H1 (cell line): Measurements from ENCODE around the gene LMAN1L. TPM values are rescaled to one million over a fixed set of nuclear protein-coding genes. Genes with fewer than 3 reads are reported as not detected.

Experiments used
- CTCF ChIA-PET: fragments of 300-600 bp; sonication (Branson Sonifier 250); formaldehyde crosslinking; loops from one replicate; lab custom pipeline; 2021; ENCODE audit not compliant: partially characterized antibody; lab: Charles Lee
- POLR2A ChIA-PET: fragments of 300-600 bp; sonication (Branson Sonifier 250); formaldehyde crosslinking; loops from one replicate; lab custom pipeline; 2021; ENCODE audit warnings: inconsistent platforms; ENCODE audit not compliant: partially characterized antibody; lab: Charles Lee
- DNase-seq, 2 experiments: peaks; one replicate each; pipeline versions ENCODE4 v3.0.0 to v3.0.0-alpha.2; 2010 to 2022; ENCODE audit warnings: low spot score in 2 of 2, low read depth in 1 of 2, mixed read lengths in 1 of 2
- FAIRE-seq: peaks from 2 replicates; lab custom pipeline; 2011; peaks lifted over from hg19 to GRCh38; lab: Jason Lieb, UNC
- H2AFZ ChIP-seq: 2 replicates; pipeline ENCODE4 v1.8.1; 2012; ENCODE audit warnings: low read length, inconsistent platforms
- H2AK5ac ChIP-seq: 2 replicates; pipeline ENCODE4 v1.6.1; 2013; ENCODE audit warnings: low read depth, low read length
- H2BK120ac ChIP-seq: replicated peaks from 2 replicates; pipeline ENCODE3; 2013; ENCODE audit warnings: low read depth, low read length, inconsistent platforms
- H2BK12ac ChIP-seq: 2 replicates; pipeline ENCODE4 v1.6.1; 2013; ENCODE audit warnings: low read depth, low read length
- H2BK15ac ChIP-seq: 2 replicates; pipeline ENCODE4 v1.6.1; 2013; ENCODE audit warnings: low read length
- H2BK20ac ChIP-seq: 2 replicates; pipeline ENCODE4 v1.6.1; 2013; ENCODE audit warnings: low read length
- H2BK5ac ChIP-seq: 2 replicates; pipeline ENCODE4 v1.6.1; 2013; ENCODE audit warnings: low read depth, low read length
- H3K14ac ChIP-seq: 2 replicates; pipeline ENCODE4 v1.6.1; 2013; ENCODE audit warnings: inconsistent platforms; ENCODE audit not compliant: insufficient read length
- H3K18ac ChIP-seq: 2 replicates; pipeline ENCODE4 v1.6.1; 2013; ENCODE audit warnings: low read length; ENCODE audit errors: extremely low read depth
- H3K23ac ChIP-seq: 2 replicates; pipeline ENCODE4 v1.6.1; 2013; ENCODE audit warnings: inconsistent platforms; ENCODE audit not compliant: insufficient read length
- H3K23me2 ChIP-seq: 2 replicates; pipeline ENCODE4 v1.6.1; 2013; ENCODE audit warnings: low read depth, low read length
- H3K27ac ChIP-seq: 2 replicates; pipeline ENCODE4 v1.6.1; 2011; ENCODE audit warnings: low read depth, low read length, inconsistent platforms
- H3K27me3 ChIP-seq, 4 experiments: replicated peaks in 1 of 4; 1 replicate in 1 of 4; 2 replicates in 3 of 4; pipeline versions ENCODE4 v1.6.1 to v1.8.1; 2011 to 2013; ENCODE audit warnings: low read length in 3 of 4, mild to moderate bottlenecking in 3 of 4, inconsistent platforms in 2 of 4, mixed read lengths in 2 of 4, moderate library complexity in 1 of 4; ENCODE audit not compliant: control insufficient read depth in 3 of 4, insufficient read depth in 3 of 4; ENCODE audit errors: extremely low read depth in 1 of 4
- H3K36me3 ChIP-seq, 4 experiments: 2 replicates each; pipeline versions ENCODE4 v1.6.1 to v1.8.1; 2011 to 2013; ENCODE audit warnings: mild to moderate bottlenecking in 4 of 4, low read length in 3 of 4, moderate library complexity in 2 of 4, control low read depth in 1 of 4, inconsistent platforms in 1 of 4; ENCODE audit not compliant: insufficient read depth in 4 of 4, control insufficient read depth in 2 of 4
- H3K4ac ChIP-seq: replicated peaks from 2 replicates; pipeline ENCODE3; 2013; ENCODE audit warnings: low read length, low read depth, mixed read lengths, inconsistent platforms; ENCODE audit not compliant: insufficient read length
- H3K4me1 ChIP-seq, 4 experiments: replicated peaks in 1 of 4; 1 replicate in 1 of 4; 2 replicates in 3 of 4; pipeline versions ENCODE4 v1.6.1 to v1.8.1; 2011 to 2013; ENCODE audit warnings: low read length in 3 of 4, inconsistent platforms in 2 of 4, mixed read lengths in 1 of 4; ENCODE audit not compliant: insufficient read depth in 4 of 4, control insufficient read depth in 3 of 4
- H3K4me2 ChIP-seq, 2 experiments: 2 replicates each; pipeline versions ENCODE4 v1.6.1 to v1.8.1; 2011 to 2013; ENCODE audit warnings: low read depth in 2 of 2, low read length in 2 of 2, control low read depth in 1 of 2, inconsistent platforms in 1 of 2, mild to moderate bottlenecking in 1 of 2; ENCODE audit not compliant: insufficient read depth in 1 of 2
- H3K4me3 ChIP-seq, 4 experiments: fragments of 200-600, 300-600 bp in 1 of 4; sonication (generic), shearing (Covaris generic), sonication (Bioruptor Twin) in 1 of 4; 2 replicates each; pipeline versions ENCODE4 v1.5.1 to v1.8.1; 2011 to 2016; ENCODE audit warnings: low read length in 4 of 4, low read depth in 3 of 4, control low read depth in 2 of 4, inconsistent platforms in 2 of 4, mild to moderate bottlenecking in 2 of 4, mixed read lengths in 1 of 4, moderate library complexity in 1 of 4; ENCODE audit not compliant: insufficient read depth in 2 of 4; ENCODE audit errors: extremely low read depth in 1 of 4
- H3K56ac ChIP-seq: replicated peaks from 2 replicates; pipeline ENCODE3; 2013; ENCODE audit warnings: low read depth, mild to moderate bottlenecking, mixed read lengths, low read length, inconsistent platforms; ENCODE audit not compliant: insufficient read length
- H3K79me1 ChIP-seq: 2 replicates; pipeline ENCODE4 v1.6.1; 2013; ENCODE audit warnings: low read depth, low read length, control low read depth
- H3K79me2 ChIP-seq, 2 experiments: 2 replicates each; pipeline versions ENCODE4 v1.6.1 to v1.8.1; 2012 to 2013; ENCODE audit warnings: low read length in 2 of 2, mild to moderate bottlenecking in 2 of 2, inconsistent platforms in 1 of 2; ENCODE audit not compliant: insufficient read depth in 2 of 2, control insufficient read depth in 1 of 2
- H3K9ac ChIP-seq, 4 experiments: replicated peaks in 1 of 4; 1 replicate in 1 of 4; 2 replicates in 3 of 4; pipeline versions ENCODE4 v1.6.1 to v1.8.1; 2011 to 2013; ENCODE audit warnings: low read depth in 3 of 4, low read length in 3 of 4, control low read depth in 2 of 4, mild to moderate bottlenecking in 2 of 4, moderate library complexity in 2 of 4, inconsistent platforms in 1 of 4; ENCODE audit errors: extremely low read depth in 1 of 4
- H3K9me3 ChIP-seq, 2 experiments: 2 replicates each; pipeline versions ENCODE4 v1.6.1 to v1.8.1; 2012 to 2013; ENCODE audit warnings: mild to moderate bottlenecking in 2 of 2, moderate library complexity in 2 of 2, control low read depth in 1 of 2, inconsistent platforms in 1 of 2, low read depth in 1 of 2, low read length in 1 of 2, mixed read lengths in 1 of 2; ENCODE audit not compliant: insufficient read depth in 2 of 2
- H4K20me1 ChIP-seq, 2 experiments: replicated peaks in 1 of 2; 2 replicates each; pipeline versions ENCODE3 to v1.8.1; 2011 to 2013; ENCODE audit warnings: inconsistent platforms in 2 of 2, low read length in 2 of 2, mild to moderate bottlenecking in 1 of 2; ENCODE audit not compliant: insufficient read depth in 2 of 2, control insufficient read depth in 1 of 2
- H4K5ac ChIP-seq: 2 replicates; pipeline ENCODE4 v1.6.1; 2013; ENCODE audit warnings: low read length, low read depth, mixed read lengths, inconsistent platforms; ENCODE audit not compliant: insufficient read length
- H4K8ac ChIP-seq: 2 replicates; pipeline ENCODE4 v1.8.0; 2013; ENCODE audit warnings: mild to moderate bottlenecking, moderate library complexity, low read length, inconsistent platforms; ENCODE audit not compliant: insufficient read depth; ENCODE audit errors: extremely low read depth
- H4K91ac ChIP-seq: replicated peaks from 2 replicates; pipeline ENCODE3; 2013; ENCODE audit warnings: low read length, mixed read lengths, inconsistent platforms; ENCODE audit not compliant: insufficient read length
- CTBP2 ChIP-seq: IDR thresholded peaks from 2 replicates; pipeline ENCODE4 v1.7.0; 2011; ENCODE audit warnings: borderline replicate concordance, mild to moderate bottlenecking, moderate library complexity, mixed read lengths, low read length; ENCODE audit not compliant: insufficient read depth, insufficient read length
- CTCF ChIP-seq, 3 experiments: IDR thresholded peaks; 1 replicate in 2 of 3; 2 replicates in 1 of 3; pipeline versions ENCODE4 v1.5.1 to v1.6.1; 2011; ENCODE audit warnings: low read length in 3 of 3, mild to moderate bottlenecking in 3 of 3, inconsistent platforms in 2 of 3, low read depth in 1 of 3, moderate library complexity in 1 of 3; ENCODE audit not compliant: insufficient read depth in 1 of 3; ENCODE audit errors: control extremely low read depth in 1 of 3
- GTF2F1 ChIP-seq: IDR thresholded peaks from 2 replicates; pipeline ENCODE4 v1.6.1; 2012; ENCODE audit warnings: low read depth, low read length, improper control_type of control experiment, borderline replicate concordance
- JUN ChIP-seq: IDR thresholded peaks from 2 replicates; pipeline ENCODE4 v1.6.1; 2011; ENCODE audit warnings: low read depth, mild to moderate bottlenecking, improper control_type of control experiment, low read length
- KDM1A ChIP-seq: fragments of 200-600, 300-600 bp; sonication (generic); IDR thresholded peaks from 2 replicates; pipeline ENCODE4 v1.7.1; 2016; ENCODE audit warnings: mild to moderate bottlenecking, low read length, borderline replicate concordance
- RBBP5 ChIP-seq: IDR thresholded peaks from 2 replicates; pipeline ENCODE4 v1.7.1; 2012; ENCODE audit warnings: low read depth, mild to moderate bottlenecking, inconsistent platforms, low read length, moderate library complexity, borderline replicate concordance
- SP2 ChIP-seq: IDR thresholded peaks from 2 replicates; pipeline ENCODE4 v1.6.1; 2012; ENCODE audit warnings: mild to moderate bottlenecking, low read length, inconsistent platforms
- TCF12 ChIP-seq: IDR thresholded peaks from 2 replicates; pipeline ENCODE4 v1.6.1; 2011; ENCODE audit warnings: low read depth, mild to moderate bottlenecking, low read length
- USF2 ChIP-seq: IDR thresholded peaks from 2 replicates; pipeline ENCODE4 v1.6.1; 2011; ENCODE audit warnings: low read length, improper control_type of control experiment
- WGBS, 2 experiments: shearing (Covaris generic) in 1 of 2; methylation state at CpG; one replicate each; pipeline versions ENCODE4 v1.1.6 to v1.1.7; 2013 to 2015; ENCODE audit warnings: low lambda C conversion rate in 2 of 2, mixed read lengths in 2 of 2, inconsistent platforms in 1 of 2, low coverage in 1 of 2, missing lambda C conversion rate in 1 of 2; ENCODE audit not compliant: insufficient replicate concordance in 2 of 2, insufficient coverage in 1 of 2, insufficient read length in 1 of 2; ENCODE audit errors: extremely low coverage in 1 of 2, missing lambda C conversion rate in 1 of 2; 5-methylcytosine and 5-hydroxymethylcytosine counted together
- polyA plus RNA-seq, 7 experiments: library from polyadenylated mRNA; depleted of rRNA in 3 of 7; stranded (reverse) in 5 of 7; unstranded in 2 of 7; fragments of >200 nt in 5 of 7; fragments of 200-250 nt in 2 of 7; gene quantifications; 1 replicate in 5 of 7; 2 replicates in 1 of 7; 4 replicates in 1 of 7; pipeline versions ENCODE4 v1.2.1 to v1.2.3, GENCODE V29; 2011 to 2013; ENCODE audit warnings: missing spikeins in 2 of 7, mixed read lengths in 2 of 7
- total RNA-seq: library from RNA; stranded (reverse); fragmentation: NEBNext Ultra II Directional; extraction: Animal tissue kit (Norgen Biotek cat#: 25700); gene quantifications from 2 replicates; pipeline ENCODE4 v1.2.1, GENCODE V29; 2021

Gene LMAN1L
- total and polyA plus RNA-seq, 2 of the 8 experiments (the other 6 are each of a cell fraction or from before 2014, with no cell fraction given), result not detected

- DNase-seq, result no peak
- Histone ChIP-seq H2BK12ac (no peak overlapping the region), H3K56ac (no peak overlapping the region), H3K14ac (no peak overlapping the region), H2BK120ac (no peak overlapping the region), H2BK20ac (no peak overlapping the region), H2AK5ac (no peak overlapping the region), H3K9ac (no peak overlapping the region), H3K36me3 (no peaks in the 10 kb centered on the region), H3K9me3 (no peaks in the 10 kb centered on the region), H3K4ac (no peak overlapping the region), H3K27me3 (no peaks in the 10 kb centered on the region), H2AFZ (no peak overlapping the region), H3K79me2 (peaks cover 0 to 48% of the 10 kb centered on the region in 2 experiments; a peak in 2 of 4 replicates), H4K20me1 (peaks cover 3 to 12% of the 10 kb centered on the region in 2 experiments), H2BK15ac (no peak overlapping the region), H4K91ac (no peak overlapping the region), H4K5ac (no peak overlapping the region), H4K8ac (no peak overlapping the region), H3K79me1 (peaks cover 9% of the 10 kb centered on the region; the same call in 1 of the 2 replicates), H3K4me2 (no peak overlapping the region), H2BK5ac (no peak overlapping the region; the same call in 1 of the 2 replicates), H3K23ac (no peak overlapping the region), H3K4me1 (no peaks in the 10 kb centered on the region), H3K18ac (no peak overlapping the region), H3K27ac (no peak overlapping the region), H3K23me2 (peaks cover 2% of the 10 kb centered on the region; the same call in 1 of the 2 replicates), H3K4me3 (no peak overlapping the region)
- ChIA-PET POLR2A (interaction anchor here (0.7 kb wide), 1 partner anchor 158 kb away, joined by 4 read pairs; no protein-coding TSS in a partner anchor), CTCF (no interaction called here)
- no peak for FAIRE-seq
- WGBS, 2 experiments, result 91% methylated on average over 6 of the region's 6 CpGs; no CpG with 5 or more reads in 1 of the 2 experiments
- TF ChIP-seq CTBP2 (no peak), RBBP5 (no peak), USF2 (no peak), GTF2F1 (no peak), SP2 (no peak), TCF12 (no peak), KDM1A (no peak), CTCF (IDR thresholded peaks at IDR 0.05; ENCODE audit: control extremely low read depth in 1 of 3, insufficient read depth in 1 of 3, low read depth in 1 of 3, low read length in 3 of 3) (no peak), JUN (no peak)
These were observed 53.5 kb downstream of the LMAN1L start for GRCh38 chr15:74866090-74866489.
